Aorta (tissue), 5 donors: Measurements from ENCODE around the gene C1orf35. TPM values are rescaled to one million over a fixed set of nuclear protein-coding genes. Genes with fewer than 3 reads are reported as not detected.
A peak's percentile ranks its signal among the peaks of the same experiment; 100 is the strongest.

Experiments
- ATAC-seq: fragments of 200-7000 bp; cut with Tn5 transposase; one replicate; pipeline ENCODE4 v1.9.1; 2022; ENCODE audit warnings: moderate library complexity; ENCODE audit not compliant: low FRiP score
- DNase-seq, 2 donors: peaks; one replicate each; pipeline ENCODE4 v3.0.0-alpha.2; 2020
- H3K27ac ChIP-seq, 2 donors: one replicate each; pipeline ENCODE4 v1.5.1; 2013; ENCODE audit warnings: low read length in 2 of 2, mild to moderate bottlenecking in 2 of 2, moderate library complexity in 2 of 2, control low read depth in 1 of 2, inconsistent platforms in 1 of 2, low read depth in 1 of 2
- H3K27me3 ChIP-seq, 2 donors: one replicate each; pipeline ENCODE4 v1.6.1; 2013; ENCODE audit warnings: control low read depth in 1 of 2, low read length in 1 of 2, mild to moderate bottlenecking in 1 of 2, moderate library complexity in 1 of 2; ENCODE audit not compliant: insufficient read depth in 2 of 2, control insufficient read depth in 1 of 2
- H3K36me3 ChIP-seq, 2 donors: one replicate each; pipeline ENCODE4 v1.6.1; 2013; ENCODE audit warnings: control low read depth in 1 of 2, low read length in 1 of 2, mild to moderate bottlenecking in 1 of 2; ENCODE audit not compliant: insufficient read depth in 2 of 2, control insufficient read depth in 1 of 2
- H3K4me1 ChIP-seq, 2 donors: one replicate each; pipeline ENCODE4 v1.6.1; 2013; ENCODE audit warnings: low read length in 2 of 2, control low read depth in 1 of 2, mild to moderate bottlenecking in 1 of 2, moderate library complexity in 1 of 2; ENCODE audit not compliant: insufficient read depth in 2 of 2, control insufficient read depth in 1 of 2
- H3K4me3 ChIP-seq, 2 donors: one replicate each; pipeline ENCODE4 v1.5.1; 2013; ENCODE audit warnings: low read length in 2 of 2, control low read depth in 1 of 2, mild to moderate bottlenecking in 1 of 2
- H3K9me3 ChIP-seq: one replicate; pipeline ENCODE4 v1.6.1; 2013; ENCODE audit warnings: mild to moderate bottlenecking, low read length; ENCODE audit not compliant: control insufficient read depth
- WGBS, 2 donors: extraction: QIAGEN DNeasy Blood & Tissue Kit; methylation state at CpG; one replicate each; pipeline ENCODE4 v1.1.7; 2013; 5-methylcytosine and 5-hydroxymethylcytosine counted together
- intact Hi-C, 2 donors: fragments of 100-400 bp; cut with DNase I; formaldehyde crosslinking; loops; one replicate each; pipeline versions ENCODE4 v1.14.2 to v1.15.0; 2022
- polyA plus RNA-seq, 2 donors: library from polyadenylated mRNA; stranded (reverse); fragments of 200-250 nt; gene quantifications; one replicate each; pipeline ENCODE4 v1.2.3, GENCODE V29; 2013
- total RNA-seq, 2 donors: library from RNA; stranded (reverse); fragmentation: NEBNext Ultra II Directional; extraction: Animal tissue kit (Norgen Biotek cat#: 25700); gene quantifications; one replicate each; pipeline ENCODE4 v1.2.1, GENCODE V29; 2021
- donor health status: healthy with polysubstance abuse.
- donor health status: Bipolar disorder and iron deficiency.
- donor health status: DM: no; HTN: no; CAD: no.
- donor health status: DM: no; HTN: no; CAD: no.
- donor health status: DM: yes; HTN: yes; CAD: no.

The C1orf35 gene
- total and polyA plus RNA-seq, 4 donors: 3.6 to 36.2 (median 9.7) TPM

DNA sequence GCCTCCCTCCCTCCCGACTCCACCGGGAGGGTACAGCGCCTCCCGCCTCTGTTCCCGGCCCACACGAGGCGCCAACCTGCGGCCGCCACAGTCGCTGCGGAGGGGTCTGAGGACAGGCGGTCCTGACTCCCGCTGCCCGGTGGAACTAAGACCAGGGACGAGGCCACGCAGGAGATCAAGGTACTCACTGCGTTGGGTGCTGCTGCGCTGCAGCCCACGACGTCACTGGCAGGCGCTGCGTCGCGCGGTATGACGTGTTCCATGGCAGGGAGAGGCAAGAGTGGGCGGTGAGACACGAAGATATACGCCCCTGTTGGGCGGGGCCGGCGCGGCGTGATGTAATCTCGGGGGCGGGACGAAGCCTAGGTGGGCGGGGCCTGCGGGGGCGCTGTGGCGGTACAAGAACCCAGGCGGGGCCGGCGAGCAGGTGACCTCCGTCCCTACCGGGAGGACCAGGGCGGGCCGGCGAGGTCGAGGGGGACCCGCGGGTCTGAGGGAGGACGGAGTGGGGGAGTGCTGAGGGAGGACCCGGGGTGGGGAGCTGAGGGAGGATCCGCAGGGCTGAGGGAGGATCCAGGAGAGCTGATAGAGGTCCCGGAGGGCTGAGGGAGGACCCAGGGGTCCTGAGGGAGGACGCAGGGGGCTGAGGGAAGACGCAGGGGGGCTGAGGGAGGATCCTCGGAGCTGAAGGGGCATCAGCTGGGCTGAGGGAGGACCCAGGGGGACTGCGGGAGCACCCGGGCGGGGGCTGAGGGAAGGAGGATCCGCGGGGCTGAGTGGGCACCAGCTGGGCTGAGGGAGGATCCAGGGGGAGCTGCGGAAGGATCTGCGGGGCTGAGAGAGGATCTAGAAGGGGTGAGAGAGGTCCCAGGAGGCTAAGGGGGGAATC, 6.2 kb upstream of the C1orf35 start, which contains the start of gene MRPL55:
MRPL55 (minus strand) TSS at position 227 of the 889 bp plus-strand sequence. CDS start 1,039 bp downstream, outside the sequence.
- intact Hi-C loops: loop anchor here in 1 of 2 donors (2.0 to 10.0 kb wide), 3 partner anchors 27 to 375 kb away; partner anchors contain the start of genes ARF1, JMJD4 and SNAP47
- 0 to 1% methylated on average over 65 to 66 of the region's 66 CpGs for WGBS, 2 donors
- Histone ChIP-seq H3K4me3 (peak within 1 kb of the TSS; percentile 36 to 69), H3K36me3 (no peaks in the 10 kb centered on the region), H3K9me3 (no peaks in the 10 kb centered on the region), H3K27me3 (no peaks in the 10 kb centered on the region), H3K4me1 (no peaks in the 10 kb centered on the region), H3K27ac (peak within 1 kb of the TSS in 1 of 2 donors; percentile 66)
- DNase-seq (peak; percentile 97 to 99), ATAC-seq (peak; percentile 99)

DNA sequence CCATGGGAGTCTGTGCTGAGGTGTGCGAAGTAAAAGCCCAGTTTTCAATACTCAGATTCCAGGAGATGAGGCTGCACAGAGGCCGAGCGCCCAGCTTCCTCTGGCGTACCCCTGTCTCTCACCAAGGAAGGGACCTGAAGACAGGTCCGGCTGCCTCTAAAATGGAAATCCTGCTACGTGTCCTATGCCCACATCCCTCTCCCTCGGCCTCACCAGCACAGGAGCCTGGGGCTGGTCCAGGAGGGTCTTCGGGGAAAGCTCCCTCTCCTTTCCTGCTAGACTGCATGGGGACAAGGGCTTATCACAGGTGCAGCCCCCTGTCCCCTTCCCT, 5.6 kb upstream of the C1orf35 start:
- 2 to 3% methylated on average over 8 of the region's 8 CpGs for WGBS, 2 donors
- Histone ChIP-seq H3K27me3 (no peaks in the 10 kb centered on the region), H3K27ac (peak overlapping the region in 1 of 2 donors; percentile 23), H3K4me1 (no peaks in the 10 kb centered on the region), H3K36me3 (no peaks in the 10 kb centered on the region), H3K9me3 (no peaks in the 10 kb centered on the region), H3K4me3 (peak overlapping the region; percentile 6 to 69)
- DNase-seq (no peak), ATAC-seq (no peak)
- intact Hi-C loops: loop anchor here in 1 of 2 donors (2.0 to 10.0 kb wide), 3 partner anchors 26 to 374 kb away; partner anchors contain the start of genes ARF1, JMJD4 and SNAP47

DNA sequence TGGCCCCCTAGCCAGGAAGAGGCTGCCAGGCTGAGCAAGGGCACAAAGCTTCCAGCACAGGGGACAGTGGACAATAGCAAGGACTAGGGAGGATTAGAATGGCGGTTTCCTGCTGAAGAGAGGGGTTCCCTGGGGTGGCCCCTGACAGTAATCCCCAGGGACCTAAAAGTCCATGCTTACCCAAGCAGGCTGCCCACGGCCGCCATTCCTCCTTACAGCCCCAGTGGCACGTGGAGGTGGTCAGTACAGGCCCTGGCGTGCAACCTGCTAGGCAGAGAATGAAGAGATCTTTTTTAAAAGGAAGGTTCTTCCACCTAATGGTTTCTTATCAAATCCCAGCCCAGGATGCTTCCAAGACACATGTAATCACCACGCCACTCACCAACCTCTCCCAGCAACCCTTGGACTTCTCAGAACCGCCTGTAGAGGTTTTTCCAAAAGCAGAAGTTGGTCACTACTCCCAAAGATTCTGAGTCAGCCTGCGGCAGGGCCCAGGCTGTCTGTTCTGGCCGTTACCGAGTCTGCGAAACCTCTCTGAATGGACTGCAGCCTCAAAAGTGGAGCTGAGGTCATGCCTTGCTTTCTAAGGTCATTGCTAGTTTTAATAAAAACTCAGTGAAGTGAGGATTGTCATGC, 5.0 kb upstream of the C1orf35 start:
- WGBS, 2 donors: 76 to 81% methylated on average over 11 of the region's 11 CpGs
- H3K27me3 ChIP-seq: no peaks in the 10 kb centered on the region
- intact Hi-C loops: loop anchor here in 1 of 2 donors (2.0 to 10.0 kb wide), 3 partner anchors 25 to 373 kb away; partner anchors contain the start of genes ARF1, JMJD4 and SNAP47
- no peak for DNase-seq
- H3K4me1 ChIP-seq: no peaks in the 10 kb centered on the region
- no peak for ATAC-seq
- no peaks in the 10 kb centered on the region for H3K9me3 ChIP-seq
- H3K36me3 ChIP-seq: no peaks in the 10 kb centered on the region
- H3K27ac ChIP-seq: no peak overlapping the region
- peak overlapping the region in 1 of 2 donors; percentile 6 for H3K4me3 ChIP-seq

DNA sequence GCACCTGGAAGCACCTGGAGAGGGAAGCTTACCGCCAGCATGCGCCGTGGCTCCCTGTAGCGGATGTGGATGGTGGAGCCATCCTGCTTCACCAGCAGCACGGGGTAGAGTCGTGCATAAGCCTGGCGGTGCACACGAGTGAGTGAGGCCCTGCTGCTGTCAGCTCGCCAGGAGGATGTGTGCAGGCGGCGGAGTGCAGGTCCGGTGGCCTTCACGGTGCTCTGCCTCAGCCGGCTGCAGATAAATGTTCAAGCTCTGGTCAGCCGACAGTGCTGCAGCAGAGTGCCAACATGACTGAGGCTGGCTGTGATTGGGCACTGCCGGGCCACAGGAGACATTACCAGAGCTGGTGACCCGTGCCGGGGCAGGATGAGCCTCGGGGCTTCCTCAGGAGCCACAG, 4.5 kb upstream of the C1orf35 start:
- Histone ChIP-seq H3K27ac (no peak overlapping the region), H3K27me3 (no peaks in the 10 kb centered on the region), H3K4me3 (no peak overlapping the region), H3K36me3 (no peaks in the 10 kb centered on the region), H3K9me3 (no peaks in the 10 kb centered on the region), H3K4me1 (no peaks in the 10 kb centered on the region)
- 89 to 91% methylated on average over 19 of the region's 19 CpGs for WGBS, 2 donors
- DNase-seq (peak in 1 of 2 donors; percentile 70), ATAC-seq (no peak)
- intact Hi-C loops: loop anchor here in 1 of 2 donors (2.0 to 10.0 kb wide), 3 partner anchors 25 to 373 kb away; partner anchors contain the start of genes ARF1, JMJD4 and SNAP47

- DNase-seq (no peak), ATAC-seq (no peak)
- WGBS, 2 donors: 85 to 90% methylated on average over 9 of the region's 9 CpGs
- H3K36me3 ChIP-seq: no peaks in the 10 kb centered on the region
- H3K4me1 ChIP-seq: no peaks in the 10 kb centered on the region
- no peak overlapping the region for H3K4me3 ChIP-seq
- H3K9me3 ChIP-seq: no peaks in the 10 kb centered on the region
- intact Hi-C loops: loop anchor here in 1 of 2 donors (10.0 kb wide), 1 partner anchor 372 kb away; the partner anchor contains the start of genes JMJD4 and SNAP47
- H3K27ac ChIP-seq: no peak overlapping the region
- H3K27me3 ChIP-seq: no peaks in the 10 kb centered on the region
Measured at GRCh38 chr1:228106800-228107054, 3.6 kb upstream of the C1orf35 start.

- Histone ChIP-seq H3K4me1 (no peaks in the 10 kb centered on the region), H3K36me3 (no peaks in the 10 kb centered on the region), H3K27ac (no peak overlapping the region), H3K27me3 (no peaks in the 10 kb centered on the region), H3K9me3 (no peaks in the 10 kb centered on the region), H3K4me3 (no peak overlapping the region)
- ATAC-seq (no peak), DNase-seq (no peak)
- intact Hi-C loops: loop anchor here in 1 of 2 donors (10.0 kb wide), 1 partner anchor 371 kb away; the partner anchor contains the start of genes JMJD4 and SNAP47
- WGBS, 2 donors: 75 to 78% methylated on average over 8 of the region's 8 CpGs
Measured at GRCh38 chr1:228105996-228106799, 3.1 kb upstream of the C1orf35 start.

DNA sequence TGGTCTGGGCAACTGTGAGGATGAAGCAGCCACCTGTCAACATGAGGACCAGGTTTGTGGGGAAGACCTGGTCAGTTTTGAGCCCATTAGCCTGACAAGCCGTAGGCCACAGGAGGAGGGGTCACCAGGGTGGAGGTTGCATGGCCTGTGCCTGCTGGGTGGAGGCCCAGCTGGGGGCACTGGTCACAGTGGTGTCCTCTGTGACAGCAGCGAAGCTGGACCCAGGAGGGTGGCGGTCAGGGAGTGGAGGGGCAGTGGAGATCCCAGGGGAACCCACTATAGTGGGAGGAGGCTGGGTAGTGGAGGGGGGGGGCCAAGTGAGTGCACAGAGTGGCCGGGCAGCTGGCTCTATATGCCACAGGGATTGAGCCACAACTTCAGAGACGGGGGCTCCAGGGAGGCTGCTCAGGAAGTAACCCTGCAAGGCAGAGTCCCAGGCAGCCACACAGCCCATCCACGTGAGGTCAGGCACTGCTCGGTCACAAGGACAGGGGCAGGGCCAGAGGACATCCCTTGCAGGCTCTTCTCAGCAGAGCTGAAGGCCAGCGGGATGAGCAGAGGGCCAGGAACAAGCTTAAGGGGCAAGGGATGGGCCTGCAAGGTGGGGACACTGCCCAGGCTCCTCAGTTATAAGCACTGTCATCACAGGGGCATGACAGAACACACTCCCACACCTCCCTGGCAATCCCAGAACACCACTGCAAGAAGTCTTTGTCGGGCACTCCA, 2.3 kb upstream of the C1orf35 start:
- Histone ChIP-seq H3K36me3 (no peaks in the 10 kb centered on the region), H3K27me3 (no peaks in the 10 kb centered on the region), H3K27ac (no peak overlapping the region), H3K4me3 (no peak overlapping the region), H3K4me1 (no peaks in the 10 kb centered on the region), H3K9me3 (no peaks in the 10 kb centered on the region)
- DNase-seq (peak in 1 of 2 donors; percentile 70), ATAC-seq (no peak)
- WGBS, 2 donors: 66 to 68% methylated on average over 9 of the region's 9 CpGs
- intact Hi-C loops: loop anchor here in 1 of 2 donors (10.0 kb wide), 1 partner anchor 371 kb away; the partner anchor contains the start of genes JMJD4 and SNAP47
